HG02884 (cell line): ENCODE results near the gene ZYG11A.
A peak's percentile ranks its signal among the peaks of the same experiment; 100 is the strongest.
"Not testable (repeated sequence)": the region's sequence is repeated elsewhere in the genome, so short reads cannot be mapped to it uniquely, and the experiment has no call there.

Experiments used
- ATAC-seq: cut with Tn5 transposase; IDR thresholded peaks from one replicate; pipeline ENCODE4 v1.9.1; 2021; ENCODE audit warnings: mild to moderate bottlenecking, moderate library complexity; ENCODE audit not compliant: unreplicated experiment

Gene ZYG11A

GRCh38 chr1:52842643-52843310 is at the start of gene ZYG11A:
Gene ZYG11A, plus strand, starts transcription at chr1:52842760. Its CDS starts 124 bp downstream, at chr1:52842884.
- peak; percentile 76 for ATAC-seq

DNA sequence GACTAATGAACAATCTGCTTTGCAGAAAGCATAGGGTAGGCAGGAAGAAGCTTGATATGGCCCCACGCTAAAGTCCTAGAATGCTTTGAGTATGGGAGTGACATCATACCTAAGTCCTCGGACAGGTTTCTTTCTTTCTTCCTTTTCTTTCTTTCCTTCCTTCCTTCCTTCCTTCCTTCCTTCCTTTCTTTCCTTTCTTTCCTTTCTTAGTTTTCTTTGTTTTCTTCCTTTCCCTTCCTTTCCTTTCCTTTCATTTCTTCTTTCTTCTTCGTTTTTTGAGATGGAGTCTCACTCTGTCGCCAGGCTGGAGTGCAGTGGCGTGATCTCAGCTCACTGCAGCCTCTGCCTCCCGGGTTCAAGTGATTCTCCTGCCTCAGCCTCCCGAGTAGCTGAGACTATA is 48.8 kb upstream of the ZYG11A start:
- ATAC-seq, result not testable (repeated sequence)

DNA sequence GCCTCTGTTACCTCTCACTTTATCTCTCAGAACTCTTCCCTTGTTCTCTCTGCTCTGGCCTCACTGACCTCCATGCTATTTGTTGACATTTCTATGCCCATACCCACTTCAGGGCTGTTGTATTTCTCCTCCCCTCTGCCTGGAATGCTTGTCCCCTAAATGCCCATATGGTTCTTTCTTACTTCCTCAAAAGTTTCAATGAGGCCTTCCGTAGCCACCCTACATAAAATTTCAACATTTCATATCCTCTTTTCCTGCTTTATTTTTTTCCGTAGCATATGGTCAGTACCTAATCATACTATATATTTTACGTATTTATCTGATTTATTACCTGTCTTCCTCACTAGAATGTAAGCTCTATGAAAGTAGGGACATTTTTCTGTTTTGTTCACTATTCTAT is 47.1 kb upstream of the ZYG11A start:
- no peak for ATAC-seq

GRCh38 chr1:52798331-52798730 is 44.2 kb upstream of the ZYG11A start:
- no peak for ATAC-seq

GRCh38 chr1:52801011-52801410 is 41.5 kb upstream of the ZYG11A start:
- no peak for ATAC-seq

DNA sequence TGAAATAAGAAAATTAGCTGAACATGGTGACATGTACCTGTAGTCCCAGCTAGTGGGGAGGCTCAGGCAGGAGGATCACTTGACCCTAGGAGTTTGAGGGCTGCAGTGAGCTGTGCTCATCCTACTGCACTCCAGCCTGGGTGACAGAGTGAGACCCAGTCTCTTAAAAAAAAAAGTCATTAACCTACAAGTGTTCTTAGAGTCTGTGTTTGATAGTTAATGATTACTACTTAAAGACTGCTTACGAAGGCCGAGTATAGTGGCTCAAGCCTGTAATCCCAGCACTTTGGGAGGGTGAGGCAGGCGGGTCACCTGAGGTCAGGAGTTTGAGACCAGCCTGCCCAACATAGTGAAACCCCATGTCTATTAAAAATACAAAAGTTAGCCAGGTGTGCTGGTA is 38.5 kb upstream of the ZYG11A start:
- ATAC-seq, result not testable (repeated sequence)

- ATAC-seq, result no peak
These were observed 28.1 kb upstream of the ZYG11A start for GRCh38 chr1:52814465-52814864.

- not testable (repeated sequence) for ATAC-seq
These were observed 21.7 kb upstream of the ZYG11A start for GRCh38 chr1:52820830-52821229.

DNA sequence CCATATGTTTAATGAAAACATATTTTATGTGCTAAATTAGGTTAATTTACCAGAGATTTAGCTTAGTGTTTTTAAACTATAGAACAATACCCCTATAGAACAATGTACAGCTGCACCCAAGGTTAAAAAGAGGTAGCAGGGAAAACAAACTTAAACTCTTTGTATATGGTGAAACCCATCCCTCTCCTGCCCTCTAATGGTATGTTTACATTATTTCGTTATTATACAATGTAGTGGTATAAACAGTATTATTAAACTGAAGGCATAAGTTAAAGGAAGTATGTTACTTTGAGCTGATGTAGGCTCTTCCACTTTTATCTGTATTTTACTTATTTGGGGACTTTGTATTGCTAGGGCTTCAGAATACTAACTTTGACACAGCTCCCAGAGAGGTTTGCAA is 16.7 kb upstream of the ZYG11A start:
- ATAC-seq, result no peak

DNA sequence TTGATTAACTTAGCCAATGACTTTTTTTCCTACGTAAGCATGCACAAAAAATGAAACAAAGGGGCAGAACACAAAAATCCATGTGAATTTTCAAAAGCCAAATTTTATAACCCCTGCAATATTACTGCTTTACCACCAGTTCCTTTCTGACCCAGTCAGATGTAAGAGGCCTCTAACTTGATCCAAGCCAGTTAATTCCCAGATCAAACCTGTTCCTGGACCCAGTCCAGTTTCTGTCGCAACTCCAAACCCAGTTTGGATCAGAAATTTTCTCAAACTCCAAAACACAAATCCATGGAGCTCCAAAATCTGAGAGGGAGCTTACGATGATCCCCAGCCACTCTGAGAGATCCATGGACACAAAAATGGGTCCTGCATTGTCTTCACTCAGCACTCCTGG is 7.8 kb upstream of the ZYG11A start:
- ATAC-seq, result no peak

DNA sequence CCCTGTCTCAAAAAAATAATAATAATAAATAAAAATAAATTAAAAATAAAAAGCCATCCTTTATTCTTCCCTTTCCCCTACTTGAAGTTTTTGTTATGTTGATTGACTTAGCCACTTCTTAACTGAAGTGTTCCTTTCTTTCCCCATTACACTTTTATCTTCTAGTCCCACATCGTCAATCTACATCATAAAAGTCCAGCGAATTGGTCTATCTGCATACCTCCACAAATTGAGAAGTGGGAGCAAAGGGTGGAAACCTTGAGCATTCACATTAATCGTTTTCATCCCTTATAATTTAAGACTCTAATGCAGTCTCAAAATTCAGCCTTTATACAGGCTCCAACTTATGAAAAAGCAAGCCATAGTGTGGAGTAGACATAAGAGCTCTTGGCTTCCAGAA is 6.5 kb upstream of the ZYG11A start:
- no peak for ATAC-seq

DNA sequence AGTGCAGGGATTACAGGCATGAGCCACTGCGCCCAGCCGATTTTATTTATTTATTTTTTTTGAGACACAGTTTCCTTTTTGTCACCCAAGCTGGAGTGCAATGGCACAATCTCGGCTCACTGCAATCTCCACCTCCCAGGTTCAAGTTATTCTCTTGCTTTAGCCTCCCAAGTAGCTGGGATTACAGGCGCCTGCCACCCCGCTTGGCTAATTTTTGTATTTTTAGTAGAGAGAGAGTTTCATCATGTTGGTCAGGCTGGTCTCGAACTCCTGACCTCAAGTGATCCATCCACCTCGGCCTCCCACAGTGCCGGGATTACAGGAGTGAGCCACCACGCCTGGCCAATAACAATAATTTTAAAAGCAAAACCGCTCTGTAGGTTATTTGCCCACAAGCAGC is 3.4 kb upstream of the ZYG11A start:
- ATAC-seq, result not testable (repeated sequence)

DNA sequence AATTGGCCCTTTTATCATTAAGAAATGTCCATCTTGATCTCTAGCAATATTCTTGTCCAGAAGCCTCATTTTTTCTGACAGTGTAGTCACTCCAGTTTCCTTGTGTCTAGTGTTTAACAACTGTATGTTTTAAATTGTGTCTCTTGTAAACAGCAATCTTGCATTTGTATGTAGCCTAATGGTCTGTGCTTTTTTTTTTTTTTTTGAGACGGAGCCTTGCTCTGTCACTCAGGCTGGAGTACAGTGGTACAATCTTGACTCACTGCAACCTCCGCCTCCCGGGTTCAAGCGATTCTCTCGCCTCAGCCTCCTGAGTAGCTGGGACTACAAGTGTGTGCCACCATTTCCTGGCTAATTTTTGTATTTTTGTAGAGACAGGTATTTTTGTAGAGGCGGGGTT is 2.6 kb downstream of the ZYG11A start:
- ATAC-seq, result not testable (repeated sequence)

DNA sequence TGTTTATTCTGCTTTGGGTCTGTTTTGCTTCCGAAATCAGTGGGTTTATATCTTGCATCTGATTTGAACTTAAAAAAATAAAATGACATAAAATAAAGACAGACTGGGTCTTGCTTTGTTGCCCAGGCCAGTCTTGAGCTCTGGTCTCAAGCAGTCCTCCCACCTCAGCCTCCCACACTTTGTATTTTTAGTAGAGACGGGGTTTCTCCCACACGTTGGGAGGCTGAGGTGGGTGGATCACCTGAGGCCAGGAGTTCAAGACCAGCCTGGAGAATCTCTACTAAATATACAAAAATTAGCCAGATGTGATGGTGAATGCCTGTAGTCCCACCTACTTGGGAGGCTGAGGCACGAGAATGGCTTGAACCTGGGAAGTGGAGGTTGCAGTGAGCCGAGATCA is 5.9 kb downstream of the ZYG11A start:
- ATAC-seq, result no peak

DNA sequence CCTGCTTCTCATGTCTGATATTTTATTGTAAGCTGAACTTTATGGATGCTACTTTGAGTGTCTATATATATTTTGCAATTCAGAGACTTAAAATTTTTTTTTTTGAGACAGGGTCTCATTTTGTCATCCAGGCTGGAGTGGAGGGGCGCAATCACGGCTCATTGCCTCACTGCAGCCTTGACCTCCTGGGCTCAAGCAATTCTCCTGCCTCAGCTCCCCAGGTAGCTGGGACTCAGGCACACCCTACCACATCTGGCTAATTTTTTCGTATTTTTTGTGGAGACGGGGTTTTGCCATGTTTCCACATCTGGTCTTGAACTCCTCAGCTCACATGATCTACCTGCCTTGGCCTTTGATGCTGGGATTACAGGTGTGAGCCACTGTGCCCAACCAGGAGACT is 8.4 kb downstream of the ZYG11A start:
- ATAC-seq, result no peak

- ATAC-seq, result no peak
These were observed 10.3 kb downstream of the ZYG11A start for GRCh38 chr1:52852854-52853253.

GRCh38 chr1:52855584-52855983 is 13.0 kb downstream of the ZYG11A start:
- no peak for ATAC-seq

DNA sequence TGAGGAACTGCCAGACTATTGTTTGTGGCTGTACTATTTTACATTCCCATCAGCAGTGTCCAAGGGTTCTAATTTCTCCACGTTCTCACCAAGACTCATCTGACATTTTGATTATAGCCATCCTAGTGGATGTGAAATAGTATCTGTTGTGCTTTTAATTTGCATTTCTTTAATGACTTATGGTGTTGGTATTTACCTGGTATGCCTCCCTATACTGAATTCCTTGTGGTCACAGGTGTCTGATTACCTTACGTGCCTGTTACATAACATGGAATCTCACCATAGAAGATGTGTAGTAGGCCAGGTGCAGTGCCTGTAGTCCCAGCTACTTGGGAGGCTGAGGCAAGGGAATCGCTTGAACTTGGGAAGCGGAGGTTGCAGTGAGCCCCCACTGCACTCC is 13.5 kb downstream of the ZYG11A start:
- no peak for ATAC-seq

DNA sequence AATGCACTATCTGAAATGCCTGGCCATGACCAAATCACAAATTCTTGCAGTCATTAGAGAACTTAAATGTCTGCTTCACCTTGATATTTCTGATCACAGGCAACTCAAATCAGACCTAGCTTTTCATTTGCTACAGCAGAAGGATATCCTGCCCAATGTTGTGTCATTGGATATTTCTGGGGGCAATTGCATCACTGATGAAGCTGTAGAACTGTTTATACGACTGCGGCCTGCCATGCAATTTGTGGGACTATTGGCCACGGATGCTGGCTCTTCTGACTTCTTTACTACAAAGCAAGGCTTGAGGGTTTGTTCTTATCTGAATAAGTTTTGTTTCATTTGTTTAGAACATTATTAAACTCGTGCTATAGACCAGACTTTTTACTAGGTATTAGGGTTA is 14.9 kb downstream of the ZYG11A start:
- no peak for ATAC-seq

DNA sequence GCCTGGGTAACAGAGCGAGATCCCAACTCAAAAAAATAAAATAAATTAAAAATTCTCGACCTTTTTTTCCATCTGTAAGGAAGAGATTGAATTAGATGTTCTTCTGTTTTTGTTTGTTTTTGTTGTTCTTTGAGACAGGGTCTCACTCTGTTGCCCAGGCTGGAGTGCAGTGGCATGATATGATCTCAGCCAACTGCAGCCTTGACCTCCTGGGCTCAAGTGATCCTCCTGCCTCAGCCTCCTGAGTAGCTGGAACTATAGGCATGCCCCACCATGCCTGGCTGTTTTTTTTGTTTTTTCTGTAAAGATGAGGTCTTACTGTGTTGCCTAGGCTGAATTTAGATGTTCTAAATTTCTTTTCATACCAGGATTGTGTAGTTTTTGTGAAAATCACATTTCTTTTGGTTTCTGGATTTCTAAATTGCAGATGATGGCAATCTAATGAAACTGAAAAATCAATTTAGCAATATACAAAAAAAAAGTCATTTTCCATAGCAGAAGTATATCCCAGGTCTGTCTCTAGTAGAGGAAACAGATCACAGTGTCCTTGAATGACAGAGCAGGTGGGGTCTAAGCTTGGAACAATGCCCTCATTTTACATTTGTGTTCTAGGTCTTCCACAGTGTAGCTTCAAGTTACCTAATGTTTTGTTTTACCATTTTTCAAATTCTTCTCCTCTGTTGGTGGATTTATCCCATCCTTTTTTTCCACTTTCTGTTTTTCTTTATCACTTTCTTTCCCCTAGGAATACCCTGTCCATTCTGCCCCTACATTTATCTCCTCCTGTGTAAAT is 20.3 kb downstream of the ZYG11A start:
- ATAC-seq, result no peak

GRCh38 chr1:52867087-52867863 is 24.7 kb downstream of the ZYG11A start:
- ATAC-seq, result peak; percentile 93

- not testable (repeated sequence) for ATAC-seq
These were observed 27.2 kb downstream of the ZYG11A start for GRCh38 chr1:52869727-52870126.
